Neuronal stem cell (in vitro differentiated cells): ENCODE measurements around the gene GAGE10. TPM values are rescaled to one million over a fixed set of nuclear protein-coding genes. Genes with fewer than 3 reads are reported as not detected.

ENCODE experiments used
- DNase-seq: peaks from one replicate; pipeline ENCODE4 v3.0.0-alpha.2; 2013; ENCODE audit warnings: low spot score
- H2AFZ ChIP-seq: one replicate; pipeline ENCODE4 v1.6.1; 2013; ENCODE audit warnings: mild to moderate bottlenecking, low read length, inconsistent platforms
- H2AK5ac ChIP-seq: 2 replicates; pipeline ENCODE4 v1.6.1; 2013; ENCODE audit warnings: low read depth, mild to moderate bottlenecking, inconsistent platforms, low read length, moderate library complexity, mixed read lengths
- H2BK120ac ChIP-seq: 2 replicates; pipeline ENCODE4 v1.6.1; 2013; ENCODE audit warnings: low read depth, mild to moderate bottlenecking, inconsistent platforms, low read length, moderate library complexity, mixed read lengths
- H2BK12ac ChIP-seq: one replicate; pipeline ENCODE4 v1.6.1; 2013; ENCODE audit warnings: low read length, inconsistent platforms
- H2BK15ac ChIP-seq: 2 replicates; pipeline ENCODE4 v1.6.1; 2013; ENCODE audit warnings: mild to moderate bottlenecking, low read length, inconsistent platforms, mixed read lengths
- H2BK5ac ChIP-seq: one replicate; pipeline ENCODE4 v1.6.1; 2013; ENCODE audit warnings: inconsistent platforms, mild to moderate bottlenecking, low read length, moderate library complexity
- H3K14ac ChIP-seq: one replicate; pipeline ENCODE4 v1.6.1; 2013; ENCODE audit warnings: low read length, inconsistent platforms
- H3K18ac ChIP-seq: 2 replicates; pipeline ENCODE4 v1.6.1; 2013; ENCODE audit warnings: low read length, inconsistent platforms
- H3K23ac ChIP-seq: 2 replicates; pipeline ENCODE4 v1.6.1; 2013; ENCODE audit warnings: low read depth, mild to moderate bottlenecking, mixed read lengths, low read length, inconsistent platforms; ENCODE audit not compliant: poor library complexity
- H3K27ac ChIP-seq: replicated peaks from 3 replicates; pipeline ENCODE4 v1.5.1; 2013; ENCODE audit warnings: low read length, inconsistent platforms
- H3K27me3 ChIP-seq, 3 experiments: 2 replicates each; pipeline ENCODE4 v1.6.1; 2013; ENCODE audit warnings: low read length in 3 of 3, mild to moderate bottlenecking in 2 of 3, inconsistent platforms in 1 of 3, low read depth in 1 of 3, mixed read lengths in 1 of 3, moderate library complexity in 1 of 3; ENCODE audit not compliant: control insufficient read depth in 3 of 3, insufficient read depth in 3 of 3
- H3K36me3 ChIP-seq, 2 donors: replicated peaks in 1 of 2; 2 replicates each; pipeline ENCODE4 v1.6.1; 2013; ENCODE audit warnings: low read length in 2 of 2; ENCODE audit not compliant: control insufficient read depth in 2 of 2, insufficient read depth in 2 of 2
- H3K4ac ChIP-seq: 2 replicates; pipeline ENCODE4 v1.6.1; 2013; ENCODE audit warnings: inconsistent platforms, mild to moderate bottlenecking, low read length, moderate library complexity
- H3K4me1 ChIP-seq, 2 donors: 1 replicate in 1 of 2; 2 replicates in 1 of 2; pipeline ENCODE4 v1.6.1; 2013; ENCODE audit warnings: low read length in 2 of 2, low read depth in 1 of 2; ENCODE audit not compliant: control insufficient read depth in 2 of 2, insufficient read depth in 1 of 2
- H3K4me2 ChIP-seq: one replicate; pipeline ENCODE4 v1.6.1; 2013; ENCODE audit warnings: mild to moderate bottlenecking, low read length, inconsistent platforms; ENCODE audit not compliant: insufficient read depth, poor library complexity, severe bottlenecking
- H3K4me3 ChIP-seq, 2 donors: 2 replicates each; pipeline ENCODE4 v1.5.1; 2013; ENCODE audit warnings: low read length in 2 of 2, mild to moderate bottlenecking in 2 of 2, inconsistent platforms in 1 of 2, moderate library complexity in 1 of 2
- H3K79me1 ChIP-seq: one replicate; pipeline ENCODE4 v1.6.1; 2013; ENCODE audit warnings: low read depth, mild to moderate bottlenecking, inconsistent platforms, low read length, moderate library complexity
- H3K9ac ChIP-seq: one replicate; pipeline ENCODE4 v1.6.1; 2013; ENCODE audit warnings: mild to moderate bottlenecking, low read depth, low read length, inconsistent platforms; ENCODE audit not compliant: poor library complexity
- H3K9me3 ChIP-seq, 2 donors: replicated peaks in 1 of 2; 2 replicates each; pipeline versions ENCODE3 to v1.6.1; 2013; ENCODE audit warnings: low read length in 2 of 2, mild to moderate bottlenecking in 2 of 2, inconsistent platforms in 1 of 2, low read depth in 1 of 2, mixed read lengths in 1 of 2, moderate library complexity in 1 of 2; ENCODE audit not compliant: control insufficient read depth in 2 of 2, insufficient read depth in 1 of 2
- H4K8ac ChIP-seq: one replicate; pipeline ENCODE4 v1.6.1; 2013; ENCODE audit warnings: low read depth, mild to moderate bottlenecking, inconsistent platforms, low read length, moderate library complexity
- H4K91ac ChIP-seq: one replicate; pipeline ENCODE4 v1.6.1; 2013; ENCODE audit warnings: low read length, low read depth, mild to moderate bottlenecking, inconsistent platforms; ENCODE audit not compliant: poor library complexity
- WGBS, 2 donors: extraction: QIAGEN DNeasy Blood & Tissue Kit; methylation state at CpG; one replicate each; pipeline ENCODE4 v1.1.7; 2013; ENCODE audit warnings: missing lambda C conversion rate in 2 of 2, mixed read lengths in 1 of 2; ENCODE audit not compliant: insufficient read length in 2 of 2, insufficient replicate concordance in 1 of 2; ENCODE audit errors: extremely low coverage in 2 of 2; 5-methylcytosine and 5-hydroxymethylcytosine counted together
- polyA plus RNA-seq, 2 experiments: library from polyadenylated mRNA; stranded (reverse); fragments of 200-250 nt; gene quantifications; one replicate each; pipeline ENCODE4 v1.2.3, GENCODE V29; 2013

The GAGE10 gene, protein sequence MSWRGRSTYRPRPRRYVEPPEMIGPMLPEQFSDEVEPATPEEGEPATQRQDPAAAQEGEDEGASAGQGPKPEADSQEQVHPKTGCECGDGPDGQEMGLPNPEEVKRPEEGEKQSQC
- polyA plus RNA-seq (2013, experiment 1 of 2), result 0.39 TPM
- polyA plus RNA-seq (2013, experiment 2 of 2), result 0.24 TPM

DNA sequence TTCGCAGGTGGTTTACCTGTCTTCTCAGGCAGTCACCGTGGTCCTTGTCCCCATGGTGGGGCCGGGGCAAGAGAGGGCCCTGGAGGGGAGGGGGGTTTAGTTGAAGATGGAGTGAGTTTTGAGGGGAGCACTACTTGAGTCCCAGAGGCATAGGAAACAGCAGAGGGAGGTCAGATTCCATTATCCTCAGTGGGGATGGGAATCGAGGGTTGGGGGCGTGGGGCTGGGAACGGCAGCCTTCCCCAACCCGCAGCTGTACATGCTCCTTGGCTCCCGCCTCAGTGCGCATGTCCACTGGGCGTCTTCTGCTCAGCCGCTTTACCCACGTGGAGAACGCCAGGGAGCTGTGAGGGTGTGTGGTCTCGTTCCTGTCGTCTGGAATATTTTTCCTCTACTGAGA, at the start of gene GAGE10:
Gene GAGE10, plus strand, starts transcription at position 301 of the 400 bp plus-strand sequence. CDS start 1,214 bp downstream, outside the sequence.
- Histone ChIP-seq H2BK120ac (no peak within 1 kb of the TSS), H3K27me3 (peaks cover 0 to 2% (median 0%) of the 10 kb centered on the region in 3 experiments), H3K14ac (no peak within 1 kb of the TSS), H3K4ac (no peak within 1 kb of the TSS), H3K23ac (no peak within 1 kb of the TSS), H3K9me3 (no peaks in the 10 kb centered on the region), H3K79me1 (no peaks in the 10 kb centered on the region), H4K91ac (no peak within 1 kb of the TSS), H3K4me1 (no peaks in the 10 kb centered on the region), H3K4me2 (no peak within 1 kb of the TSS), H3K4me3 (no peak within 1 kb of the TSS), H2BK15ac (no peak within 1 kb of the TSS), H3K18ac (no peak within 1 kb of the TSS), H2BK12ac (no peak within 1 kb of the TSS), H3K36me3 (no peaks in the 10 kb centered on the region), H2AFZ (no peak within 1 kb of the TSS), H2BK5ac (no peak within 1 kb of the TSS), H2AK5ac (no peak within 1 kb of the TSS), H3K9ac (no peak within 1 kb of the TSS), H3K27ac (no peak within 1 kb of the TSS), H4K8ac (no peak within 1 kb of the TSS)
- no peak for DNase-seq
- no CpG with 5 or more reads among the region's 15 CpGs for WGBS, 2 donors

DNA sequence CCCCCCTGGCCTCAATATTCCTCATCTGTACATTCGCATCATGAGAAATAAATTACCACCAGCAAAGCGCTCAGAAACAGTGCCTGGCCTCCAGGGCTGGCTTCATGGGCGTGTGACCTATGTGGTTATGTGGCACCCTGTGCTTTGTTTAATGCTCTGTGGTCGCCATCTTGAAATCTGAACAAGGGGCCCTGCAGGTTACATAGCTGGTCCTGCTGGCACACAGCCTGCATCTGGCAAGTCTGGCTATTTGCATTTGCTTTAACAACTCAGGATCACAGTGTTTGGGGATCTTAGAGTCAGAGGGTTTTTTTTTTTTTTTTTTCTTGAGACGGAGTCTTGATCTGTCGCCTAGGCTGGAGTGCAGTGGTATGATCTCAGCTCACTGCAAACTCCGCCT, 48.8 kb upstream of the GAGE10 start:
- Histone ChIP-seq H3K79me1 (no peaks in the 10 kb centered on the region), H3K9ac (no peak overlapping the region), H2BK15ac (no peak overlapping the region), H3K27ac (no peak overlapping the region), H3K4me3 (no peak overlapping the region), H3K23ac (no peak overlapping the region), H3K36me3 (no peaks in the 10 kb centered on the region), H3K4ac (no peak overlapping the region), H2AFZ (no peak overlapping the region), H3K18ac (no peak overlapping the region), H2BK5ac (no peak overlapping the region), H3K14ac (no peak overlapping the region), H2BK120ac (no peak overlapping the region), H3K4me2 (no peak overlapping the region), H3K4me1 (no peaks in the 10 kb centered on the region), H4K8ac (no peak overlapping the region), H4K91ac (no peak overlapping the region), H2AK5ac (no peak overlapping the region), H3K9me3 (no peaks in the 10 kb centered on the region), H3K27me3 (peaks cover 0 to 3% (median 0%) of the 10 kb centered on the region in 3 experiments), H2BK12ac (no peak overlapping the region)
- no peak for DNase-seq
- WGBS, 2 donors, result no CpG with 5 or more reads among the region's 7 CpGs

DNA sequence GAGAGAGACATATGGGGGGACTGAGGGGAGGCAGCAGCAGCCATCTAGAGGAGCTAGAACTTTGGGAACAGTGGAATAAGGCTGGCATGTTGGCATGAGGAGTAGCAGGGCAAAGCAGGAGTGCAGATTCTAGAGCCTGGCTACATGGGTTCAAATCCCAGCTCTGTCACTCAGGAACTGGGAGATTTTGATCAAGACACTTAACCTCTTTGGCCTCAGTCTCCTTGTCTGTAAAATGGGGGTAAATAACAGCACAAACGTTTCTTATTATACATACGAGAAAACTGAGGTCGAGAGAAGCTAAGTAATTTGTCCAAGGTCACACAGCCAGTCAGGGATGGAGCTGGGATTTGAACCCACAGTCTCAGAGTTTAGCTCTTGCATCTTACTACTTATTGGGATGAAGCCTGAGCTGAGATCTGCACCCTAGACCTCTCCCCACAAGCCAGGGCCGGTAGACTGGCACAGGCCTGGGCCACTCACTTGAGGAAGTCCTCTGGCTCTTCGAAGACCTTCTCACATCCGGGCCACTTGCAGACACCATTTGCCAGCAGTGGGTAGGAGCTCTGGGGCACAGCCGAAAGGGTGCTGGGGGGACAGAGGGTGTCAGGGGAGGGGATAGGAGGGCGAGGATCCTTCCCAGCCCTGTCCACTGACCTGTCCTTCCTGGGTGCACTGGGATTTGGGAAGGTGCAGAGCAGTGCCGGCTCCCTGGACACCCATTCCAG, 47.0 kb upstream of the GAGE10 start:
- no peaks in the 10 kb centered on the region for H3K9me3 ChIP-seq
- H4K8ac ChIP-seq, result no peak overlapping the region
- no peak overlapping the region for H3K23ac ChIP-seq
- H4K91ac ChIP-seq, result no peak overlapping the region
- no peak overlapping the region for H2BK120ac ChIP-seq
- H3K4me3 ChIP-seq, result no peak overlapping the region
- H3K9ac ChIP-seq, result no peak overlapping the region
- no peak overlapping the region for H3K4me2 ChIP-seq
- no peak overlapping the region for H2AK5ac ChIP-seq
- H2BK5ac ChIP-seq, result no peak overlapping the region
- H2BK15ac ChIP-seq, result no peak overlapping the region
- no peak overlapping the region for H2AFZ ChIP-seq
- no peak overlapping the region for H3K27ac ChIP-seq
- H3K4ac ChIP-seq, result no peak overlapping the region
- no peaks in the 10 kb centered on the region for H3K36me3 ChIP-seq
- no peaks in the 10 kb centered on the region for H3K4me1 ChIP-seq
- no peaks in the 10 kb centered on the region for H3K79me1 ChIP-seq
- H3K18ac ChIP-seq, result no peak overlapping the region
- no CpG with 5 or more reads among the region's 9 CpGs for whole genome bisulfite sequencing, 2 donors
- H3K27me3 ChIP-seq, result no peaks in the 10 kb centered on the region
- no peak for DNase-seq
- H3K14ac ChIP-seq, result no peak overlapping the region
- H2BK12ac ChIP-seq, result no peak overlapping the region

DNA sequence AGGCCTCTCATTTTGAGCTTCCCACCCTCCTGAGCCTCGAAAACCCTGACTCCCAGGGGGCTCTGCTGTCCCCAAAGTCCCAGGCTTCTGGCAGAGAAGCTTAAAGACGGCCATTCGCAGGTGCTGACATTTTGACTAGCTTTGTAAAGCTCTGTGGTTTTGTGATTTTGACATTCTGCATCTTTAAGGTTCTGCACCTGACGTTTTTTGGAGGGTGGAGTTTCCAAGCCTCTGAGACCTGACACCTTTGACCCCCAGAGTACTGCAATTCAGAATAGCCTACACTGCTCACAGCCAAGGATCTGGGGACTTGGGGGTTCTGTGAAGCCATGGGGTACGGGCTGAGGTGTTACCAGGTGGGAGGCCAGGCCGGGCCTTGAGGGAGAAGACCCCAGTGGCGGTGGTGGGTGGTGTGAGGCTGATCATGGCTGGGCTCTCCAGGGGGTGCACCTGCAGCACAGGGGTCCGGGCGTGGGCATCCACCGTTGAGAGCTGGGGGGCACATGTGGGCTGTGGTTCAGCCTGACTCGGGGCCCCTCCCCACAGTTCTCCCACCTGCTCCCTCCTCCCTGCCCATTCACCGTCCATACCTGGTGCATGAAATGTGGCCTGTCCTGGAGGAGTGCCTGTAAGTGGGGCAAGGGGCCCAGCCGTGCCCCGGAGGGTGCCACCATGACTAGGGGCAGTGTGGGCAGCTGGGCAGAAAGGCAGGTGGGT, 46.2 kb upstream of the GAGE10 start:
- H3K4ac ChIP-seq, result no peak overlapping the region
- no peaks in the 10 kb centered on the region for H3K79me1 ChIP-seq
- H3K4me2 ChIP-seq, result no peak overlapping the region
- no peak overlapping the region for H2AK5ac ChIP-seq
- H3K14ac ChIP-seq, result no peak overlapping the region
- no peak overlapping the region for H3K4me3 ChIP-seq
- H2BK12ac ChIP-seq, result no peak overlapping the region
- no peaks in the 10 kb centered on the region for H3K9me3 ChIP-seq
- no peak overlapping the region for H4K91ac ChIP-seq
- H3K18ac ChIP-seq, result no peak overlapping the region
- H2AFZ ChIP-seq, result no peak overlapping the region
- H4K8ac ChIP-seq, result no peak overlapping the region
- H2BK15ac ChIP-seq, result no peak overlapping the region
- H3K23ac ChIP-seq, result no peak overlapping the region
- H3K4me1 ChIP-seq, result no peaks in the 10 kb centered on the region
- H2BK5ac ChIP-seq, result no peak overlapping the region
- H3K27ac ChIP-seq, result no peak overlapping the region
- H3K36me3 ChIP-seq, result no peaks in the 10 kb centered on the region
- no peak overlapping the region for H2BK120ac ChIP-seq
- H3K27me3 ChIP-seq, result no peaks in the 10 kb centered on the region
- no CpG with 5 or more reads among the region's 14 CpGs for WGBS, 2 donors
- no peak overlapping the region for H3K9ac ChIP-seq
- DNase-seq, result no peak
